DND-41 (cell line): Measurements from ENCODE around the gene ZNF592.

Source experiments
- CTCF ChIP-seq: IDR thresholded peaks from 2 replicates; pipeline ENCODE4 v1.5.1; 2012; ENCODE audit warnings: borderline replicate concordance, low read length, moderate library complexity, mild to moderate bottlenecking; ENCODE audit not compliant: poor library complexity, severe bottlenecking; ENCODE audit errors: extremely low read depth
- EZH2 ChIP-seq: IDR thresholded peaks from 3 replicates; pipeline ENCODE4 v1.6.1; 2012; ENCODE audit warnings: borderline replicate concordance, low read depth, mild to moderate bottlenecking, moderate library complexity, low read length, inconsistent platforms; ENCODE audit not compliant: severe bottlenecking

- no peak for TF ChIP-seq CTCF
- no peak for TF ChIP-seq EZH2
These were observed 91.9 kb downstream of the ZNF592 start for GRCh38 chr15:84840255-84840654.
